Measurements from ENCODE around the gene LSAMP. TPM values are rescaled to one million over a fixed set of nuclear protein-coding genes. Genes with fewer than 3 reads are reported as not detected.

The LSAMP gene
- total and polyA plus RNA-seq, 2 donors (not counting 1 experiment from before 2014, with no cell fraction given), result not detected

DNA sequence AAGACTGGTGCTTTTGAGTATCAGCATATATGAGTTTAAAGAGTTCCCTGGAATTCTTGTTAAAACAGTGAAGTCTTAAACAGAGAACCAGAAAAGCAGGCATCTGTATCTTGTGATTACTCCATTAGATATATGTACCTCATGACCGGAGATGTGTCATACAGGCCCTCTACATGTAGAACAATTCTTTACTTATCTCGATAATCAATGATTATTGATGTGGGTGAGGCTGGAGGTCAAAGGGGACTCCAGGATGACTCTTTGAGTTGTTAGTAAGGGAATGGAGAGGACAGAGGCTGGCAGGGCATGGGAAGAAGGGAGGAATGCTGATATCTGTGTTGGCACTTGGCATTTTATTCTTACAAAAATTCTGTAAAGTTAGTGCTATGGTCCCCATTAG lies 666.3 kb downstream of the LSAMP start:
- no peaks in the 10 kb centered on the region for H3K79me2 ChIP-seq (ENCODE audit: control insufficient read depth, insufficient read depth, low read length)
- H3K27me3 ChIP-seq (replicated peaks in 1 of 4; ENCODE audit: control extremely low read depth in 1 of 4, control insufficient read depth in 3 of 4, insufficient read depth in 4 of 4, low read length in 3 of 4), result peaks cover 0 to 8% (median 1%) of the 10 kb centered on the region in 4 experiments
- H3K4me3 ChIP-seq (ENCODE audit: control extremely low read depth in 1 of 5, extremely low read depth in 1 of 5, insufficient read depth in 1 of 5, low read depth in 2 of 5, low read length in 4 of 5), result no peak overlapping the region
- Mint-ChIP-seq H3K9me3 (ENCODE audit: insufficient read depth) (no peaks in the 10 kb centered on the region), H3K4me1 (peaks cover 3% of the 10 kb centered on the region), H3K27ac (no peak overlapping the region), H3K4me3 (no peak overlapping the region), H3K27me3 (peaks cover 12% of the 10 kb centered on the region)
- no peak overlapping the region for H2AFZ ChIP-seq (ENCODE audit: insufficient read depth, low read depth, low read length, poor library complexity, severe bottlenecking)
- peaks cover 3 to 6% of the 10 kb centered on the region in 2 donors for H3K4me1 ChIP-seq (ENCODE audit: control insufficient read depth in 2 of 2, insufficient read depth in 2 of 2, low read length in 2 of 2)
- DNase-seq, result no peak
- no peaks in the 10 kb centered on the region for H3K9me3 ChIP-seq (ENCODE audit: control extremely low read depth in 1 of 3, control insufficient read depth in 2 of 3, insufficient read depth in 1 of 3, low read length in 2 of 3)
- ATAC-seq (ENCODE audit: low read depth), result no peak
- H3K36me3 ChIP-seq (replicated peaks in 1 of 2; ENCODE audit: control extremely low read depth in 1 of 2, control insufficient read depth in 1 of 2, extremely low read depth in 1 of 2, insufficient read depth in 2 of 2, low read length in 1 of 2), result no peaks in the 10 kb centered on the region
- intact Hi-C loops (cut with micrococcal nuclease), result no loop called here
- TF ChIP-seq, protein P1, sequence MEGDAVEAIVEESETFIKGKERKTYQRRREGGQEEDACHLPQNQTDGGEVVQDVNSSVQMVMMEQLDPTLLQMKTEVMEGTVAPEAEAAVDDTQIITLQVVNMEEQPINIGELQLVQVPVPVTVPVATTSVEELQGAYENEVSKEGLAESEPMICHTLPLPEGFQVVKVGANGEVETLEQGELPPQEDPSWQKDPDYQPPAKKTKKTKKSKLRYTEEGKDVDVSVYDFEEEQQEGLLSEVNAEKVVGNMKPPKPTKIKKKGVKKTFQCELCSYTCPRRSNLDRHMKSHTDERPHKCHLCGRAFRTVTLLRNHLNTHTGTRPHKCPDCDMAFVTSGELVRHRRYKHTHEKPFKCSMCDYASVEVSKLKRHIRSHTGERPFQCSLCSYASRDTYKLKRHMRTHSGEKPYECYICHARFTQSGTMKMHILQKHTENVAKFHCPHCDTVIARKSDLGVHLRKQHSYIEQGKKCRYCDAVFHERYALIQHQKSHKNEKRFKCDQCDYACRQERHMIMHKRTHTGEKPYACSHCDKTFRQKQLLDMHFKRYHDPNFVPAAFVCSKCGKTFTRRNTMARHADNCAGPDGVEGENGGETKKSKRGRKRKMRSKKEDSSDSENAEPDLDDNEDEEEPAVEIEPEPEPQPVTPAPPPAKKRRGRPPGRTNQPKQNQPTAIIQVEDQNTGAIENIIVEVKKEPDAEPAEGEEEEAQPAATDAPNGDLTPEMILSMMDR (IDR thresholded peaks at IDR 0.05), result no peak
- H3K27ac ChIP-seq (ENCODE audit: low read length in 2 of 2), result no peak overlapping the region
- H4K20me1 ChIP-seq (ENCODE audit: control insufficient read depth, insufficient read depth, low read length, poor library complexity, severe bottlenecking), result no peaks in the 10 kb centered on the region
- H3K9ac ChIP-seq (ENCODE audit: low read length), result no peak overlapping the region
- CTCF ChIA-PET, result no interaction called here
- WGBS (ENCODE audit: insufficient coverage), result no CpG with 5 or more reads among the region's 2 CpGs
- POLR2A ChIA-PET, result no interaction called here
- no peak overlapping the region for H3K4me2 ChIP-seq (replicated peaks; ENCODE audit: low read depth, low read length, poor library complexity, severe bottlenecking)

DNA sequence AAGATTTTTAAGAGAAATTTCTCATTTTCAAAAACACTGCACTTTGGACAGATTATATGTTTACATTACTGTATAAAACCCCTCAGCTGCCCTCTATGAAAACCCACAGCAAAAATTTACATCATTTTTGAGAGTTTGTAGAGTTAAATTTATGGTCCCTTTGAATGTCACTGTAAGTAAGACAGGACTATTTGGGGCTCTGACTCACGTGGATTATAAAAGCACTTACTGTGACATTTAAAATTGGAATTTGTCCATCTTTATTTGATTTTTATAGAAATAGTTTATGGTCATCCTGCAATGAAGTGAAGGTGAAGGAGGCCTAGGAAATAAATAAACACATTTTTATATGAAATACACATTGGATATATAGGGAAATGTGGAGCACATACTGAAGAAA lies 672.3 kb downstream of the LSAMP start:
- Mint-ChIP-seq H3K9me3 (ENCODE audit: insufficient read depth) (no peaks in the 10 kb centered on the region), H3K4me1 (no peaks in the 10 kb centered on the region), H3K27me3 (peaks cover 24% of the 10 kb centered on the region), H3K4me3 (no peak overlapping the region), H3K27ac (no peak overlapping the region)
- H3K9ac ChIP-seq (ENCODE audit: low read length), result no peak overlapping the region
- intact Hi-C loops (cut with micrococcal nuclease), result no loop called here
- H2AFZ ChIP-seq (ENCODE audit: insufficient read depth, low read depth, low read length, poor library complexity, severe bottlenecking), result no peak overlapping the region
- no peaks in the 10 kb centered on the region for H3K9me3 ChIP-seq (ENCODE audit: control extremely low read depth in 1 of 3, control insufficient read depth in 2 of 3, insufficient read depth in 1 of 3, low read length in 2 of 3)
- no peak for TF ChIP-seq EZH2 (IDR thresholded peaks at IDR 0.05; ENCODE audit: borderline replicate concordance, insufficient read depth, low read depth, low read length, poor library complexity, severe bottlenecking)
- TF ChIP-seq, protein P1 (IDR thresholded peaks at IDR 0.05), result no peak
- no peak overlapping the region for H3K4me3 ChIP-seq (ENCODE audit: control extremely low read depth in 1 of 5, extremely low read depth in 1 of 5, insufficient read depth in 1 of 5, low read depth in 2 of 5, low read length in 4 of 5)
- ChIA-PET POLR2A (no interaction called here), CTCF (no interaction called here)
- H3K79me2 ChIP-seq (ENCODE audit: control insufficient read depth, insufficient read depth, low read length), result no peaks in the 10 kb centered on the region
- no peaks in the 10 kb centered on the region for H4K20me1 ChIP-seq (ENCODE audit: control insufficient read depth, insufficient read depth, low read length, poor library complexity, severe bottlenecking)
- H3K4me2 ChIP-seq (replicated peaks; ENCODE audit: low read depth, low read length, poor library complexity, severe bottlenecking), result no peak overlapping the region
- ATAC-seq (ENCODE audit: low read depth) (no peak), DNase-seq (no peak)
- no peaks in the 10 kb centered on the region for H3K36me3 ChIP-seq (replicated peaks in 1 of 2; ENCODE audit: control extremely low read depth in 1 of 2, control insufficient read depth in 1 of 2, extremely low read depth in 1 of 2, insufficient read depth in 2 of 2, low read length in 1 of 2)
- no peak overlapping the region for H3K27ac ChIP-seq (ENCODE audit: low read length in 2 of 2)
- WGBS (ENCODE audit: insufficient coverage), result 100% methylated on average over 1 of the region's 1 CpG
- H3K27me3 ChIP-seq (replicated peaks in 1 of 4; ENCODE audit: control extremely low read depth in 1 of 4, control insufficient read depth in 3 of 4, insufficient read depth in 4 of 4, low read length in 3 of 4), result peaks cover 0 to 8% (median 1%) of the 10 kb centered on the region in 4 experiments
- no peaks in the 10 kb centered on the region for H3K4me1 ChIP-seq (ENCODE audit: control insufficient read depth in 2 of 2, insufficient read depth in 2 of 2, low read length in 2 of 2)
